Activated CD4-positive, alpha-beta T cell treated with anti-CD3 and anti-CD28 coated beads, Interleukin-2, amount 10 ng/mL, durations not matched to agents 24 days and 14 days (primary cell): Measurements from ENCODE around the gene MON1A. TPM values are rescaled to one million over a fixed set of nuclear protein-coding genes. Genes with fewer than 3 reads are reported as not detected.
A peak's percentile ranks its signal among the peaks of the same experiment; 100 is the strongest.
"Not testable (repeated sequence)": the region's sequence is repeated elsewhere in the genome, so short reads cannot be mapped to it uniquely, and the experiment has no call there.

Experiments
- DNase-seq: peaks from one replicate; pipeline ENCODE4 v3.0.0; 2022
- H3K27ac Mint-ChIP-seq: one replicate; pipeline ENCODE4 v1.8.0; 2022; ENCODE audit warnings: mild to moderate bottlenecking, mixed read lengths
- H3K27me3 Mint-ChIP-seq: one replicate; pipeline ENCODE4 v1.8.0; 2022; ENCODE audit warnings: mixed read lengths
- H3K36me3 Mint-ChIP-seq: one replicate; pipeline ENCODE4 v1.8.0; 2022; ENCODE audit warnings: low read depth, mild to moderate bottlenecking, mixed read lengths
- H3K4me1 Mint-ChIP-seq: one replicate; pipeline ENCODE4 v1.8.0; 2021; ENCODE audit warnings: mixed read lengths
- H3K4me3 Mint-ChIP-seq: one replicate; pipeline ENCODE4 v1.8.0; 2022; ENCODE audit warnings: mild to moderate bottlenecking, moderate library complexity, mixed read lengths
- H3K9me3 Mint-ChIP-seq: one replicate; pipeline ENCODE4 v1.8.0; 2021; ENCODE audit warnings: mixed read lengths
- intact Hi-C: fragments of 100-400 bp; cut with micrococcal nuclease; formaldehyde crosslinking; loops from one replicate; pipeline ENCODE4 v1.15.1; 2023
- total RNA-seq: library from RNA; stranded (reverse); gene quantifications from 2 replicates; pipeline ENCODE4 v1.2.3, GENCODE V29; 2022

Gene MON1A
- total RNA-seq, 1 donor from 2014 or later = 15.1 TPM

- DNase-seq, H3K4me3 Mint-ChIP-seq, intact Hi-C loops, H3K9me3 Mint-ChIP-seq, H3K27ac Mint-ChIP-seq, H3K27me3 Mint-ChIP-seq, H3K36me3 Mint-ChIP-seq: not testable (repeated sequence)
- H3K4me1 Mint-ChIP-seq = peaks cover 18% of the 10 kb centered on the region
Measured at GRCh38 chr3:49932281-49932680, 2.7 kb upstream of the MON1A start.

GRCh38 chr3:49930922-49931321 lies 1.3 kb upstream of the MON1A start:
- intact Hi-C loops = no loop called here
- Mint-ChIP-seq H3K4me1 (peaks cover 22% of the 10 kb centered on the region), H3K27ac (no peak overlapping the region), H3K9me3 (no peaks in the 10 kb centered on the region), H3K27me3 (no peaks in the 10 kb centered on the region), H3K4me3 (no peak overlapping the region), H3K36me3 (peaks cover 4% of the 10 kb centered on the region)
- no peak for DNase-seq

GRCh38 chr3:49930168-49930690 lies 618 bp upstream of the MON1A start:
- Mint-ChIP-seq H3K36me3 (peaks cover 6% of the 10 kb centered on the region), H3K9me3 (no peaks in the 10 kb centered on the region), H3K4me1 (peaks cover 24% of the 10 kb centered on the region), H3K4me3 (peak overlapping the region; percentile 92), H3K27ac (peak overlapping the region; percentile 76), H3K27me3 (no peaks in the 10 kb centered on the region)
- intact Hi-C loops = no loop called here
- DNase-seq = no peak

- H3K27me3 Mint-ChIP-seq = no peaks in the 10 kb centered on the region
- H3K4me3 Mint-ChIP-seq = peak overlapping the region; percentile 92
- intact Hi-C loops = loop anchor here (1.0 to 5.0 kb wide), 2 partner anchors 12 to 141 kb away; partner anchors contain the start of genes IP6K1 and RBM6
- H3K27ac Mint-ChIP-seq = no peak overlapping the region
- no peak for DNase-seq
- H3K9me3 Mint-ChIP-seq = no peaks in the 10 kb centered on the region
- H3K4me1 Mint-ChIP-seq = peaks cover 24% of the 10 kb centered on the region
- peaks cover 8% of the 10 kb centered on the region for H3K36me3 Mint-ChIP-seq
Measured at GRCh38 chr3:49928481-49929017, 1.1 kb downstream of the MON1A start.

GRCh38 chr3:49927798-49928197 lies 1.8 kb downstream of the MON1A start:
- Mint-ChIP-seq H3K9me3 (no peaks in the 10 kb centered on the region), H3K4me1 (peaks cover 24% of the 10 kb centered on the region), H3K36me3 (peaks cover 10% of the 10 kb centered on the region), H3K27ac (no peak overlapping the region), H3K27me3 (no peaks in the 10 kb centered on the region), H3K4me3 (no peak overlapping the region)
- intact Hi-C loops = loop anchor here (5.0 kb wide), 1 partner anchor 140 kb away; the partner anchor contains the start of gene IP6K1
- no peak for DNase-seq

- Mint-ChIP-seq H3K4me3 (no peak overlapping the region), H3K27me3 (no peaks in the 10 kb centered on the region), H3K4me1 (peaks cover 24% of the 10 kb centered on the region), H3K36me3 (peaks cover 10% of the 10 kb centered on the region), H3K9me3 (no peaks in the 10 kb centered on the region), H3K27ac (no peak overlapping the region)
- intact Hi-C loops = loop anchor here (5.0 kb wide), 1 partner anchor 139 kb away; the partner anchor contains the start of gene IP6K1
- no peak for DNase-seq
Measured at GRCh38 chr3:49926117-49926728, 3.4 kb downstream of the MON1A start.

GRCh38 chr3:49925485-49925884 lies 4.1 kb downstream of the MON1A start:
- no peak overlapping the region for H3K27ac Mint-ChIP-seq

GRCh38 chr3:49924683-49925082 lies 4.9 kb downstream of the MON1A start:
- Mint-ChIP-seq H3K9me3 (no peaks in the 10 kb centered on the region), H3K36me3 (peaks cover 13% of the 10 kb centered on the region), H3K4me3 (no peak overlapping the region), H3K27ac (no peak overlapping the region), H3K4me1 (peaks cover 21% of the 10 kb centered on the region), H3K27me3 (no peaks in the 10 kb centered on the region)
- intact Hi-C loops = loop anchor here (5.0 kb wide), 1 partner anchor 137 kb away; the partner anchor contains the start of gene IP6K1
- DNase-seq = no peak

More at GRCh38 chr3:49925485-49925884, 4.1 kb downstream of the MON1A start:
- Mint-ChIP-seq H3K36me3 (peaks cover 10% of the 10 kb centered on the region), H3K27me3 (no peaks in the 10 kb centered on the region), H3K4me3 (no peak overlapping the region), H3K4me1 (peaks cover 24% of the 10 kb centered on the region), H3K9me3 (no peaks in the 10 kb centered on the region)
- DNase-seq = no peak
- intact Hi-C loops = loop anchor here (5.0 kb wide), 1 partner anchor 138 kb away; the partner anchor contains the start of gene IP6K1

GRCh38 chr3:49917806-49918590 lies 11.6 kb downstream of the MON1A start:
- H3K36me3 Mint-ChIP-seq, H3K27ac Mint-ChIP-seq, H3K9me3 Mint-ChIP-seq, intact Hi-C loops, H3K27me3 Mint-ChIP-seq, H3K4me3 Mint-ChIP-seq, H3K4me1 Mint-ChIP-seq, DNase-seq: not testable (repeated sequence)

- no peaks in the 10 kb centered on the region for H3K27me3 Mint-ChIP-seq
- H3K4me3 Mint-ChIP-seq = no peak overlapping the region
- intact Hi-C loops = no loop called here
- peaks cover 5% of the 10 kb centered on the region for H3K4me1 Mint-ChIP-seq
- no peak overlapping the region for H3K27ac Mint-ChIP-seq
- H3K36me3 Mint-ChIP-seq = peaks cover 10% of the 10 kb centered on the region
- DNase-seq = no peak
- H3K9me3 Mint-ChIP-seq = no peaks in the 10 kb centered on the region
Measured at GRCh38 chr3:49916686-49917085, 12.9 kb downstream of the MON1A start.

GRCh38 chr3:49914906-49915305 lies 14.7 kb downstream of the MON1A start:
- no peak for DNase-seq
- Mint-ChIP-seq H3K27ac (no peak overlapping the region), H3K4me1 (peaks cover 4% of the 10 kb centered on the region), H3K9me3 (no peaks in the 10 kb centered on the region), H3K4me3 (no peak overlapping the region), H3K27me3 (no peaks in the 10 kb centered on the region), H3K36me3 (peaks cover 14% of the 10 kb centered on the region)
- intact Hi-C loops = no loop called here

- Mint-ChIP-seq H3K27ac (no peak overlapping the region), H3K9me3 (no peaks in the 10 kb centered on the region), H3K27me3 (no peaks in the 10 kb centered on the region), H3K36me3 (peaks cover 16% of the 10 kb centered on the region), H3K4me1 (no peaks in the 10 kb centered on the region), H3K4me3 (no peak overlapping the region)
- intact Hi-C loops = no loop called here
- DNase-seq = no peak
Measured at GRCh38 chr3:49912881-49913281, 16.7 kb downstream of the MON1A start.

- peaks cover 4% of the 10 kb centered on the region for H3K4me1 Mint-ChIP-seq
- H3K4me3 Mint-ChIP-seq = no peak overlapping the region
- peaks cover 13% of the 10 kb centered on the region for H3K36me3 Mint-ChIP-seq
- no peak for DNase-seq
- no peaks in the 10 kb centered on the region for H3K27me3 Mint-ChIP-seq
- no peak overlapping the region for H3K27ac Mint-ChIP-seq
- no peaks in the 10 kb centered on the region for H3K9me3 Mint-ChIP-seq
- intact Hi-C loops = no loop called here
Measured at GRCh38 chr3:49911611-49912010, 18.0 kb downstream of the MON1A start.

- Mint-ChIP-seq H3K27ac (no peak overlapping the region), H3K4me3 (no peak overlapping the region), H3K27me3 (no peaks in the 10 kb centered on the region), H3K36me3 (peaks cover 13% of the 10 kb centered on the region), H3K9me3 (no peaks in the 10 kb centered on the region), H3K4me1 (peaks cover 9% of the 10 kb centered on the region)
- intact Hi-C loops = no loop called here
- no peak for DNase-seq
Measured at GRCh38 chr3:49911124-49911420, 18.5 kb downstream of the MON1A start.
